GM18907 (cell line): Measurements from ENCODE around the gene RGS8.

ENCODE experiments used
- ATAC-seq: cut with Tn5 transposase; IDR thresholded peaks from one replicate; pipeline ENCODE4 v1.9.1; 2021; ENCODE audit warnings: mild to moderate bottlenecking, moderate library complexity; ENCODE audit not compliant: unreplicated experiment

Gene RGS8

GRCh38 chr1:182641561-182641960 is 42.8 kb downstream of the RGS8 start:
- no peak for ATAC-seq

GRCh38 chr1:182639330-182639729 is 45.1 kb downstream of the RGS8 start:
- ATAC-seq, result no peak

GRCh38 chr1:182637769-182638168 is 46.6 kb downstream of the RGS8 start:
- ATAC-seq, result no peak

- no peak for ATAC-seq
Measured at GRCh38 chr1:182635871-182636270, 48.5 kb downstream of the RGS8 start.
